Body of pancreas (tissue), 4 donors: ENCODE results near the gene XPR1.

ENCODE experiments used
- POLR2A ChIP-seq, 3 donors: fragments of 450-650 bp; IDR thresholded peaks; one replicate each; pipeline ENCODE4 v1.6.1; 2016; ENCODE audit warnings: antibody characterized with exemption in 3 of 3, mild to moderate bottlenecking in 2 of 3
- TF ChIP-seq, protein P1 (sequence below), 7 experiments: fragments of 450-650 bp in 4 of 7; fragments of 200-600 bp in 3 of 7; sonication (generic) in 3 of 7; IDR thresholded peaks; one replicate each; pipeline ENCODE4 v1.5.1; 2016 to 2019; ENCODE audit warnings: antibody characterized with exemption in 7 of 7

DNA sequence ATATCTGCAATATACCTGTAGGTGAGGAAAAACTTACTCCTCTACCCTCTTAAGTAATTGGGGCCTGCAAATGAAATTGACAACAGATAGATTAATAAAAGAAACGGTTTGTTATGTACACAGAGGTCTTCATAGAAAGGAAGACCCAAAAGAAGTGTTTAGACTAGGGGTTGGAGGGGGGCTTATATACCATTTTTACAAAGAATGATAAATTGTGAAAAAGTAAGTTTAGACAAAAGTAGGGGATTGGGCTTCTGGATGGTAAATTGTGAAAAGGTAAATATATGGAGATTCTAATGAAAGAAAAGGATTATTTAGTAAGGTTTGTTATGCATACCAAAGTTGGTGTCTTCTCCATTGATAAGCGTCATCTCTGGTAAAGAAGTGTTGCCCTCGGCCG, 207.7 kb downstream of the XPR1 start:
- TF ChIP-seq, protein P1, sequence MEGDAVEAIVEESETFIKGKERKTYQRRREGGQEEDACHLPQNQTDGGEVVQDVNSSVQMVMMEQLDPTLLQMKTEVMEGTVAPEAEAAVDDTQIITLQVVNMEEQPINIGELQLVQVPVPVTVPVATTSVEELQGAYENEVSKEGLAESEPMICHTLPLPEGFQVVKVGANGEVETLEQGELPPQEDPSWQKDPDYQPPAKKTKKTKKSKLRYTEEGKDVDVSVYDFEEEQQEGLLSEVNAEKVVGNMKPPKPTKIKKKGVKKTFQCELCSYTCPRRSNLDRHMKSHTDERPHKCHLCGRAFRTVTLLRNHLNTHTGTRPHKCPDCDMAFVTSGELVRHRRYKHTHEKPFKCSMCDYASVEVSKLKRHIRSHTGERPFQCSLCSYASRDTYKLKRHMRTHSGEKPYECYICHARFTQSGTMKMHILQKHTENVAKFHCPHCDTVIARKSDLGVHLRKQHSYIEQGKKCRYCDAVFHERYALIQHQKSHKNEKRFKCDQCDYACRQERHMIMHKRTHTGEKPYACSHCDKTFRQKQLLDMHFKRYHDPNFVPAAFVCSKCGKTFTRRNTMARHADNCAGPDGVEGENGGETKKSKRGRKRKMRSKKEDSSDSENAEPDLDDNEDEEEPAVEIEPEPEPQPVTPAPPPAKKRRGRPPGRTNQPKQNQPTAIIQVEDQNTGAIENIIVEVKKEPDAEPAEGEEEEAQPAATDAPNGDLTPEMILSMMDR (IDR thresholded peaks at IDR 0.05): no peak
- TF ChIP-seq POLR2A (IDR thresholded peaks at IDR 0.05): no peak
